Lung (tissue), 12 donors: ENCODE results near the gene FAM219B. TPM values are rescaled to one million over a fixed set of nuclear protein-coding genes. Genes with fewer than 3 reads are reported as not detected.

Experiments
- ATAC-seq: fragments of 200-7000 bp; cut with Tn5 transposase; one replicate; pipeline ENCODE4 v1.9.1; 2020; ENCODE audit warnings: moderate number of reproducible peaks; ENCODE audit not compliant: insufficient read depth, low FRiP score
- DNase-seq, 3 donors: peaks; one replicate each; pipeline ENCODE4 v3.0.0-alpha.2; 2013 to 2017
- H3K27ac ChIP-seq, 2 donors: one replicate each; pipeline ENCODE4 v1.5.1; 2013; ENCODE audit warnings: mild to moderate bottlenecking in 2 of 2, moderate library complexity in 2 of 2, control low read depth in 1 of 2, inconsistent platforms in 1 of 2, low read depth in 1 of 2, low read length in 1 of 2
- H3K27me3 ChIP-seq, 3 donors: one replicate each; pipeline ENCODE4 v1.5.1; 2013; ENCODE audit warnings: low read length in 2 of 3; ENCODE audit not compliant: control insufficient read depth in 3 of 3, insufficient read depth in 3 of 3
- H3K36me3 ChIP-seq, 4 donors: one replicate each; pipeline ENCODE4 v1.5.1; 2013; ENCODE audit warnings: low read length in 4 of 4, mild to moderate bottlenecking in 1 of 4, moderate library complexity in 1 of 4; ENCODE audit not compliant: control insufficient read depth in 4 of 4, insufficient read depth in 4 of 4
- H3K4me1 ChIP-seq, 5 donors: one replicate each; pipeline ENCODE4 v1.5.1; 2013; ENCODE audit warnings: low read length in 5 of 5, mild to moderate bottlenecking in 2 of 5, moderate library complexity in 1 of 5; ENCODE audit not compliant: control insufficient read depth in 5 of 5, insufficient read depth in 5 of 5
- H3K4me3 ChIP-seq: one replicate; pipeline ENCODE4 v1.5.1; 2013; ENCODE audit warnings: mild to moderate bottlenecking, control low read depth, moderate library complexity
- H3K9ac ChIP-seq, 2 donors: one replicate each; pipeline ENCODE4 v1.5.1; 2013; ENCODE audit warnings: low read length in 2 of 2, control low read depth in 1 of 2; ENCODE audit not compliant: insufficient read depth in 1 of 2
- H3K9me3 ChIP-seq, 4 donors: one replicate each; pipeline ENCODE4 v1.5.1; 2013; ENCODE audit warnings: low read length in 3 of 4, mild to moderate bottlenecking in 1 of 4, moderate library complexity in 1 of 4; ENCODE audit not compliant: control insufficient read depth in 4 of 4, insufficient read depth in 3 of 4
- WGBS, 2 donors: extraction: QIAGEN DNeasy Blood & Tissue Kit; methylation state at CpG; one replicate each; pipeline ENCODE4 v1.1.7; 2013; 5-methylcytosine and 5-hydroxymethylcytosine counted together
- polyA plus RNA-seq, 2 donors: library from polyadenylated mRNA; stranded (reverse); fragments of 200-250 nt; gene quantifications; one replicate each; pipeline ENCODE4 v1.2.1, GENCODE V29; 2013
- total RNA-seq, 2 donors: library from RNA; depleted of rRNA in 1 of 2; stranded (reverse); fragments of >200 nt in 1 of 2; gene quantifications; one replicate each; pipeline ENCODE4 v1.2.1, GENCODE V29; 2014 to 2021
- TF ChIP-seq, protein P1 (sequence below): IDR thresholded peaks from 2 replicates; pipeline ENCODE4 v1.5.1; 2012; ENCODE audit warnings: mild to moderate bottlenecking; ENCODE audit errors: control extremely low read depth, extremely low read depth
- donor health status: control.
- donor health status: control.
- donor health status: Bipolar disorder and iron deficiency.
- donor health status: healthy.
- donor health status: DM: yes; HTN: yes; CAD: no.

FAM219B gene
- total and polyA plus RNA-seq, 4 donors, result 32.4 to 88.4 (median 42.5) TPM

DNA sequence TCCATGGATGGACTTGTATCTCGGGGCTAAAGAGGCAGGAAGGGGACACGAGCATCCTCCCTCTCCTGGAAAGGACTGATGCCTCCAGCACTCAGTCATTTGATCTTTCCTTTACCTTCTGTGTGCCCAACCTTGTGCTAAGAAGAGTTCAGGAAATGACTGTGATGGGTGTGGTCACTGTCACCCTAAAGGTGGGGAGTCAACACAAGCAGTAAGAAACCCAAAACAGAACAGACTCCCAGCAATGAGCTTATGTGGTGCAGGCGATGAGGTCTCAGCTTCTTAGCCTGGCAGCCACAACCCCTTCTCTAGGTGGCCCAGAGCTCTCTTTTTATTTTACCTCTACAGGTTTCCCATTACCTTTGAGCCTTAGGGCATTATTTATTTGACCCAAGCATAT lies 13.0 kb downstream of the FAM219B start:
- H3K9ac ChIP-seq, result no peak overlapping the region
- no peak overlapping the region for H3K4me3 ChIP-seq
- ATAC-seq, result no peak
- H3K27ac ChIP-seq, result no peak overlapping the region
- H3K9me3 ChIP-seq, result no peaks in the 10 kb centered on the region
- TF ChIP-seq, protein P1, sequence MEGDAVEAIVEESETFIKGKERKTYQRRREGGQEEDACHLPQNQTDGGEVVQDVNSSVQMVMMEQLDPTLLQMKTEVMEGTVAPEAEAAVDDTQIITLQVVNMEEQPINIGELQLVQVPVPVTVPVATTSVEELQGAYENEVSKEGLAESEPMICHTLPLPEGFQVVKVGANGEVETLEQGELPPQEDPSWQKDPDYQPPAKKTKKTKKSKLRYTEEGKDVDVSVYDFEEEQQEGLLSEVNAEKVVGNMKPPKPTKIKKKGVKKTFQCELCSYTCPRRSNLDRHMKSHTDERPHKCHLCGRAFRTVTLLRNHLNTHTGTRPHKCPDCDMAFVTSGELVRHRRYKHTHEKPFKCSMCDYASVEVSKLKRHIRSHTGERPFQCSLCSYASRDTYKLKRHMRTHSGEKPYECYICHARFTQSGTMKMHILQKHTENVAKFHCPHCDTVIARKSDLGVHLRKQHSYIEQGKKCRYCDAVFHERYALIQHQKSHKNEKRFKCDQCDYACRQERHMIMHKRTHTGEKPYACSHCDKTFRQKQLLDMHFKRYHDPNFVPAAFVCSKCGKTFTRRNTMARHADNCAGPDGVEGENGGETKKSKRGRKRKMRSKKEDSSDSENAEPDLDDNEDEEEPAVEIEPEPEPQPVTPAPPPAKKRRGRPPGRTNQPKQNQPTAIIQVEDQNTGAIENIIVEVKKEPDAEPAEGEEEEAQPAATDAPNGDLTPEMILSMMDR, result no peak
- no peaks in the 10 kb centered on the region for H3K27me3 ChIP-seq
- WGBS, 2 donors, result 79 to 96% methylated on average over 3 of the region's 3 CpGs
- H3K4me1 ChIP-seq, result peaks cover 0 to 17% (median 8%) of the 10 kb centered on the region in 5 donors
- DNase-seq, result no peak
- peaks cover 0 to 21% (median 12%) of the 10 kb centered on the region in 4 donors for H3K36me3 ChIP-seq

DNA sequence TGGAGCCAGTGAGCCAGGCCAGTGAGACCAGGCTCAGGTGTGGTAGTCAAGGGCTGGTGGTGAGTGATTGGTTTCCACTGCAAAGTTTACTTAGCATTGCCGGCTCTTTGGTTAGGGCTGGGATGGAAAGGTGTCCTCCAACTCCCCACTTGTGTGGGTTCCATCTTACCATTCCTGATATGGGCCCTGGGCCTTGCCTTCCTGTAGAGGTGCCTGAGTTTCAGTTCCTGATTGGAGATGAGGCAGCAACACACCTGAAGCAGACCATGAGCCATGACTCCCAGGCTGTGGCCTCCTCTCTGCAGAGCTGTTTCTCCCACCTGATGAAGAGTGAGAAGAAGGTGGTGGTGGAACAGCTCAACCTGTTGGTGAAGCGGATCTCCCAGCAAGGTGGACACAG lies 13.7 kb downstream of the FAM219B start:
- no peak overlapping the region for H3K4me3 ChIP-seq
- no peaks in the 10 kb centered on the region for H3K9me3 ChIP-seq
- ATAC-seq, result no peak
- H3K27ac ChIP-seq, result no peak overlapping the region
- no peak for DNase-seq
- no peaks in the 10 kb centered on the region for H3K27me3 ChIP-seq
- TF ChIP-seq, protein P1, result no peak
- H3K36me3 ChIP-seq, result peaks cover 0 to 20% (median 12%) of the 10 kb centered on the region in 4 donors
- H3K9ac ChIP-seq, result no peak overlapping the region
- peaks cover 0 to 17% (median 8%) of the 10 kb centered on the region in 5 donors for H3K4me1 ChIP-seq
- 92 to 95% methylated on average over 2 of the region's 2 CpGs for whole genome bisulfite sequencing, 2 donors

DNA sequence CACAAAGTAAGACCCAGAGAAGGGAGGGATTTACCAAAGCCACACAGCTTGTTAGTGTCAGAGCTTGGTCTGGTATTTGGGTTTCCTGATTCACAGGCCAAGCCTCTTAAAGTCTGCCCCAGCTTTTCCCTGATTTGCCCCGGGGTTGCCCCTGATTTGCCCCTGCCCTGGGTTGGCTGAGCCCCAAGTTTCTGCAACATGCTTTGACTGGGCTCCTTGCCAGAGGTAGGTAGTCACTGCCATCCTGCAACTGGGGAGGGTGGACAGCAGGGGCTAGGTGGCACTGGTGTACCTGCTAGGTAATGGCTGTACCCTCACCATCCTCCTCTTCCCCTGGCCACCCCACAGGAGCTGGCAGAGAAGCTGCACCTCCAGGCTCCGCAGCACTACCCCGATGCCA lies 14.3 kb downstream of the FAM219B start:
- ATAC-seq, result no peak
- Histone ChIP-seq H3K4me1 (peaks cover 0 to 17% (median 8%) of the 10 kb centered on the region in 5 donors), H3K9ac (no peak overlapping the region), H3K27ac (no peak overlapping the region), H3K9me3 (no peaks in the 10 kb centered on the region), H3K27me3 (no peaks in the 10 kb centered on the region), H3K36me3 (peaks cover 0 to 17% (median 12%) of the 10 kb centered on the region in 4 donors), H3K4me3 (no peak overlapping the region)
- DNase-seq, result no peak
- WGBS, 2 donors, result 85% methylated on average over 3 of the region's 3 CpGs
- TF ChIP-seq, protein P1, result no peak

DNA sequence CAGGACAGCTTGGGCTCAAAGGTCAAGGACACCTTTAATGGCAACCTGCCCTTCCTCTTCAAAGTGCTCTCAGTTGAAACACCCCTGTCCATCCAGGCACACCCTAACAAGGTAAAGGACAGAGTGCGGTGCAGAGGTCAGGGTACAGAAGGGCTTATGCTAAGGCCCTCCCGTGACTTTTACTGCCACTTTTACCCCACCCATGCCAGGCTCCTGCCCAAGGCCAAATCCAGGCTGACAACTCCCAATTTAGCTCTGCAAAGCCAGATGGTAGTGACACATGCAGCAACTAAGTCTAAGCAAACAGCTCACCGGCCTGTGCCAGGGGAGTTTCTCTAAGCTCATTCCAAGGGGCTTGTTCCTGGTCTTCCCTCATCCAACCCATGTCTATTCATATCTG lies 15.2 kb downstream of the FAM219B start:
- no peak for DNase-seq
- H3K27ac ChIP-seq, result no peak overlapping the region
- 93 to 95% methylated on average over 3 of the region's 3 CpGs for WGBS, 2 donors
- ATAC-seq, result no peak
- H3K27me3 ChIP-seq, result no peaks in the 10 kb centered on the region
- TF ChIP-seq, protein P1, result no peak
- no peak overlapping the region for H3K9ac ChIP-seq
- H3K36me3 ChIP-seq, result peaks cover 0 to 17% (median 11%) of the 10 kb centered on the region in 4 donors
- no peak overlapping the region for H3K4me3 ChIP-seq
- H3K9me3 ChIP-seq, result no peaks in the 10 kb centered on the region
- H3K4me1 ChIP-seq, result peaks cover 0 to 17% (median 6%) of the 10 kb centered on the region in 5 donors
